HepG2 (cell line): ENCODE measurements around the gene SEMA3B. TPM values are rescaled to one million over a fixed set of nuclear protein-coding genes. Genes with fewer than 3 reads are reported as not detected.
A peak's percentile ranks its signal among the peaks of the same experiment; 100 is the strongest.

Experiments
- ARID2 ChIP-seq: sonication (generic); formaldehyde crosslinking; IDR thresholded peaks from 2 replicates; pipeline ENCODE4 v1.8.1; 2022; ENCODE audit warnings: mild to moderate bottlenecking, missing genetic modification reagents, borderline replicate concordance
- ATF7-NPFF ChIP-seq: sonication (generic); formaldehyde crosslinking; IDR thresholded peaks from 2 replicates; pipeline ENCODE4 v1.8.1; 2023; ENCODE audit warnings: mild to moderate bottlenecking, low read depth, missing genetic modification reagents, moderate library complexity
- HDAC2 ChIP-seq: sonication (generic); formaldehyde crosslinking; IDR thresholded peaks from 2 replicates; pipeline ENCODE4 v1.4.0; 2020; ENCODE audit warnings: missing genetic modification reagents
- MATR3 ChIP-seq: sonication (generic); formaldehyde crosslinking; IDR thresholded peaks from 2 replicates; pipeline ENCODE4 v1.4.0; 2020; ENCODE audit warnings: missing genetic modification reagents
- MEF2D ChIP-seq: sonication (generic); formaldehyde crosslinking; IDR thresholded peaks from 2 replicates; pipeline ENCODE4 v1.5.1; 2020; ENCODE audit warnings: mild to moderate bottlenecking, missing genetic modification reagents
- MLLT10 ChIP-seq: sonication (generic); formaldehyde crosslinking; IDR thresholded peaks from 2 replicates; pipeline ENCODE4 v1.4.0; 2020; ENCODE audit warnings: missing genetic modification reagents
- REPIN1 ChIP-seq: sonication (generic); formaldehyde crosslinking; IDR thresholded peaks from 2 replicates; pipeline ENCODE4 v1.8.0; 2022; ENCODE audit warnings: missing genetic modification reagents, low read depth, mild to moderate bottlenecking, borderline replicate concordance
- RFXANK ChIP-seq: IDR thresholded peaks from 2 replicates; pipeline ENCODE4 v1.6.1; 2016
- RNF2 ChIP-seq: fragments of 450-650 bp; conservative IDR thresholded peaks from 2 replicates; pipeline ENCODE4 v1.6.1; 2016; ENCODE audit warnings: low read depth
- UBTF ChIP-seq: sonication (generic); formaldehyde crosslinking; IDR thresholded peaks from 2 replicates; pipeline ENCODE4 v1.4.0; 2020; ENCODE audit warnings: mild to moderate bottlenecking, missing genetic modification reagents
- ZNF253 ChIP-seq: sonication (generic); formaldehyde crosslinking; IDR thresholded peaks from 2 replicates; pipeline ENCODE4 v1.8.0; 2022; ENCODE audit warnings: mild to moderate bottlenecking, missing genetic modification reagents, borderline replicate concordance
- ZNF816 ChIP-seq: sonication (generic); formaldehyde crosslinking; IDR thresholded peaks from 2 replicates; pipeline ENCODE4 v1.8.0; 2022; ENCODE audit warnings: missing genetic modification reagents, mild to moderate bottlenecking, borderline replicate concordance
- polyA plus RNA-seq, 8 experiments: library from polyadenylated mRNA; depleted of rRNA in 3 of 8; stranded (reverse) in 7 of 8; unstranded in 1 of 8; fragments of >200 nt; fragmentation: Illumina TruSeq in 4 of 8; extraction: Trizol in 4 of 8; gene quantifications; 2 replicates each; pipeline versions ENCODE4 v1.2.1 to v1.2.3, GENCODE V29; 2011 to 2016; ENCODE audit warnings: low read depth in 4 of 8, missing spikeins in 1 of 8, mixed read lengths in 1 of 8; ENCODE audit not compliant: insufficient read depth in 1 of 8
- total RNA-seq, 5 experiments: library from RNA; depleted of rRNA; stranded (reverse); fragments of >200 nt; fragmentation: Illumina TruSeq; extraction: Trizol; gene quantifications; 2 replicates each; pipeline ENCODE4 v1.2.3, GENCODE V29; 2016; ENCODE audit warnings: low read depth in 1 of 5
- TF ChIP-seq, protein P1 (sequence below): sonication (generic); formaldehyde crosslinking; IDR thresholded peaks from 2 replicates; pipeline ENCODE4 v1.9.0; 2021; ENCODE audit warnings: missing genetic modification reagents, mild to moderate bottlenecking, borderline replicate concordance
- TF ChIP-seq, protein P2 (sequence below): sonication (generic); formaldehyde crosslinking; IDR thresholded peaks from 2 replicates; pipeline ENCODE4 v1.8.0; 2022; ENCODE audit warnings: missing genetic modification reagents, mild to moderate bottlenecking, moderate library complexity, borderline replicate concordance
- TF ChIP-seq, protein P3 (sequence below): sonication (generic); formaldehyde crosslinking; IDR thresholded peaks from 2 replicates; pipeline ENCODE4 v1.5.1; 2020; ENCODE audit warnings: mild to moderate bottlenecking, missing genetic modification reagents, moderate library complexity

Gene SEMA3B
- total and polyA plus RNA-seq, 2 of the 13 experiments (the other 11 are each of a cell fraction or from before 2014, with no cell fraction given): 93.2 to 158 TPM

DNA sequence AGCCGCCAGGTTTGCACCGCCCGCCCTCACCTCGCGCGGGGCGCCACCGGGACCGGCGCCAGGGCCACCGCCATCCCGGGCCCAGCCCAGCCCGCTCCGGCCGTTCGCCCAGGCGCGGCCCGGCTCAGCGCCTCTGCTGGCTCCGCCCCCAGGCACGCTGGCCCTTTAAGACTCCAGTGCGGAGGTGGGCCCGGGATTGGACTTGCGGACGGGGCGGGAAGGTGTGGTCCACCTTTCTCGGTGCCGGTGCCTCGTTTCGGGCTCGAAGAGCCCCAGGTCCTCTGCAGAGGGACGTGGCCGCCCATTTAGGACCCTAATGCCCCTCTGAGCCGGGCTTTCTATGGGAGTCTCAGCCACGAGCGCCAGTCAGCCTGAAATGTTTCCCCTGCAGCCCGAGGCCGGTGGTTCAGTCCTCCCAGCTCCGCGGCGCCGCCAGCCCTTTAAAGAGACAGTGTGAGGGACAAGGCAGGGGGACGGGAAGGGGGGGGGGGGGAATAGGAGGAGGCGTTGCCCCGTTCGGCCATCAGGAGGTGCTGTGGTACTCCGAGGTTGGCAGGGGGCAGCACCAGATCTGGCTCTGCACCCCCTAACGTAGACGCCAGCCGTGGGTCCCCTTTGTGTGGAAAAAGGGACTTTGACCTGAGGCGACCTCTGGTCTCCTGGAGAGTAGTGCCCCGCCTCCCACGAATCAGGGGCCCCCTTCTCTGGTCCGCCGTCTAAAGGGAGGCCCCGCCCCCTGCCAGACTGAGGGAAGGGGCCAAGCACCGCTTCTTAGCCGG lies 52.6 kb downstream of the SEMA3B start (continued):
- TF ChIP-seq, protein P1, sequence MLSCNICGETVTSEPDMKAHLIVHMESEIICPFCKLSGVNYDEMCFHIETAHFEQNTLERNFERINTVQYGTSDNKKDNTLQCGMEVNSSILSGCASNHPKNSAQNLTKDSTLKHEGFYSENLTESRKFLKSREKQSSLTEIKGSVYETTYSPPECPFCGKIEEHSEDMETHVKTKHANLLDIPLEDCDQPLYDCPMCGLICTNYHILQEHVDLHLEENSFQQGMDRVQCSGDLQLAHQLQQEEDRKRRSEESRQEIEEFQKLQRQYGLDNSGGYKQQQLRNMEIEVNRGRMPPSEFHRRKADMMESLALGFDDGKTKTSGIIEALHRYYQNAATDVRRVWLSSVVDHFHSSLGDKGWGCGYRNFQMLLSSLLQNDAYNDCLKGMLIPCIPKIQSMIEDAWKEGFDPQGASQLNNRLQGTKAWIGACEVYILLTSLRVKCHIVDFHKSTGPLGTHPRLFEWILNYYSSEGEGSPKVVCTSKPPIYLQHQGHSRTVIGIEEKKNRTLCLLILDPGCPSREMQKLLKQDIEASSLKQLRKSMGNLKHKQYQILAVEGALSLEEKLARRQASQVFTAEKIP (CRISPR knock-in tag): no peak
- TF ChIP-seq MEF2D (CRISPR knock-in tag) (peak; percentile 60; the same call in 1 of the 2 replicates), MLLT10 (CRISPR knock-in tag) (no peak), ATF7-NPFF (peak; percentile 56; the same call in 1 of the 2 replicates), UBTF (CRISPR knock-in tag) (peak; percentile 11; the same call in 1 of the 2 replicates), RFXANK (CRISPR knock-in tag) (0 out of 2 replicates have a peak, but pooled peaks have one; percentile 9), RNF2 (peak; percentile 63; the same call in 1 of the 2 replicates), MATR3 (CRISPR knock-in tag) (no peak), ARID2 (CRISPR knock-in tag) (no peak), ZNF253 (no peak), REPIN1 (CRISPR knock-in tag) (peak; percentile 48; the same call in 1 of the 2 replicates), ZNF816 (CRISPR knock-in tag) (no peak), HDAC2 (peak; percentile 43; the same call in 1 of the 2 replicates)
- TF ChIP-seq, protein P2, sequence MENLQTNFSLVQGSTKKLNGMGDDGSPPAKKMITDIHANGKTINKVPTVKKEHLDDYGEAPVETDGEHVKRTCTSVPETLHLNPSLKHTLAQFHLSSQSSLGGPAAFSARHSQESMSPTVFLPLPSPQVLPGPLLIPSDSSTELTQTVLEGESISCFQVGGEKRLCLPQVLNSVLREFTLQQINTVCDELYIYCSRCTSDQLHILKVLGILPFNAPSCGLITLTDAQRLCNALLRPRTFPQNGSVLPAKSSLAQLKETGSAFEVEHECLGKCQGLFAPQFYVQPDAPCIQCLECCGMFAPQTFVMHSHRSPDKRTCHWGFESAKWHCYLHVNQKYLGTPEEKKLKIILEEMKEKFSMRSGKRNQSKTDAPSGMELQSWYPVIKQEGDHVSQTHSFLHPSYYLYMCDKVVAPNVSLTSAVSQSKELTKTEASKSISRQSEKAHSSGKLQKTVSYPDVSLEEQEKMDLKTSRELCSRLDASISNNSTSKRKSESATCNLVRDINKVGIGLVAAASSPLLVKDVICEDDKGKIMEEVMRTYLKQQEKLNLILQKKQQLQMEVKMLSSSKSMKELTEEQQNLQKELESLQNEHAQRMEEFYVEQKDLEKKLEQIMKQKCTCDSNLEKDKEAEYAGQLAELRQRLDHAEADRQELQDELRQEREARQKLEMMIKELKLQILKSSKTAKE: peak; percentile 57; the same call in 1 of the 2 replicates
- TF ChIP-seq, protein P3, sequence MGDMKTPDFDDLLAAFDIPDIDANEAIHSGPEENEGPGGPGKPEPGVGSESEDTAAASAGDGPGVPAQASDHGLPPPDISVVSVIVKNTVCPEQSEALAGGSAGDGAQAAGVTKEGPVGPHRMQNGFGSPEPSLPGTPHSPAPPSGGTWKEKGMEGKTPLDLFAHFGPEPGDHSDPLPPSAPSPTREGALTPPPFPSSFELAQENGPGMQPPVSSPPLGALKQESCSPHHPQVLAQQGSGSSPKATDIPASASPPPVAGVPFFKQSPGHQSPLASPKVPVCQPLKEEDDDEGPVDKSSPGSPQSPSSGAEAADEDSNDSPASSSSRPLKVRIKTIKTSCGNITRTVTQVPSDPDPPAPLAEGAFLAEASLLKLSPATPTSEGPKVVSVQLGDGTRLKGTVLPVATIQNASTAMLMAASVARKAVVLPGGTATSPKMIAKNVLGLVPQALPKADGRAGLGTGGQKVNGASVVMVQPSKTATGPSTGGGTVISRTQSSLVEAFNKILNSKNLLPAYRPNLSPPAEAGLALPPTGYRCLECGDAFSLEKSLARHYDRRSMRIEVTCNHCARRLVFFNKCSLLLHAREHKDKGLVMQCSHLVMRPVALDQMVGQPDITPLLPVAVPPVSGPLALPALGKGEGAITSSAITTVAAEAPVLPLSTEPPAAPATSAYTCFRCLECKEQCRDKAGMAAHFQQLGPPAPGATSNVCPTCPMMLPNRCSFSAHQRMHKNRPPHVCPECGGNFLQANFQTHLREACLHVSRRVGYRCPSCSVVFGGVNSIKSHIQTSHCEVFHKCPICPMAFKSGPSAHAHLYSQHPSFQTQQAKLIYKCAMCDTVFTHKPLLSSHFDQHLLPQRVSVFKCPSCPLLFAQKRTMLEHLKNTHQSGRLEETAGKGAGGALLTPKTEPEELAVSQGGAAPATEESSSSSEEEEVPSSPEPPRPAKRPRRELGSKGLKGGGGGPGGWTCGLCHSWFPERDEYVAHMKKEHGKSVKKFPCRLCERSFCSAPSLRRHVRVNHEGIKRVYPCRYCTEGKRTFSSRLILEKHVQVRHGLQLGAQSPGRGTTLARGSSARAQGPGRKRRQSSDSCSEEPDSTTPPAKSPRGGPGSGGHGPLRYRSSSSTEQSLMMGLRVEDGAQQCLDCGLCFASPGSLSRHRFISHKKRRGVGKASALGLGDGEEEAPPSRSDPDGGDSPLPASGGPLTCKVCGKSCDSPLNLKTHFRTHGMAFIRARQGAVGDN: peak; percentile 39
- TF ChIP-seq, all 625 proteins: peak for 211
